ENCODE measurements around the gene PCMT1.

Gene PCMT1

GRCh38 chr6:149821492-149821891, 72.0 kb downstream of the PCMT1 start:
- Histone ChIP-seq H3K27me3 (ENCODE audit: insufficient read depth, low read length) (no peaks in the 10 kb centered on the region), H3K9ac (ENCODE audit: low read depth, low read length) (no peak overlapping the region), H3K4me3 (ENCODE audit: low read length) (no peak overlapping the region), H3K27ac (ENCODE audit: low read depth, low read length) (no peak overlapping the region), H3K4me1 (ENCODE audit: insufficient read depth, low read length) (no peaks in the 10 kb centered on the region), H3K36me3 (ENCODE audit: insufficient read depth, low read length) (no peaks in the 10 kb centered on the region), H3K9me3 (ENCODE audit: insufficient read depth, low read depth, low read length) (no peaks in the 10 kb centered on the region)
- 93% methylated on average over 1 of the region's 1 CpG for WGBS

- Histone ChIP-seq H3K4me1 (ENCODE audit: insufficient read depth, low read length) (no peaks in the 10 kb centered on the region), H3K4me3 (ENCODE audit: low read length) (no peak overlapping the region), H3K9ac (ENCODE audit: low read depth, low read length) (no peak overlapping the region), H3K9me3 (ENCODE audit: insufficient read depth, low read depth, low read length) (no peaks in the 10 kb centered on the region), H3K36me3 (ENCODE audit: insufficient read depth, low read length) (no peaks in the 10 kb centered on the region), H3K27me3 (ENCODE audit: insufficient read depth, low read length) (no peaks in the 10 kb centered on the region), H3K27ac (ENCODE audit: low read depth, low read length) (no peak overlapping the region)
- WGBS = 84% methylated on average over 4 of the region's 4 CpGs
Observed at GRCh38 chr6:149823013-149823412, 73.5 kb downstream of the PCMT1 start.

DNA sequence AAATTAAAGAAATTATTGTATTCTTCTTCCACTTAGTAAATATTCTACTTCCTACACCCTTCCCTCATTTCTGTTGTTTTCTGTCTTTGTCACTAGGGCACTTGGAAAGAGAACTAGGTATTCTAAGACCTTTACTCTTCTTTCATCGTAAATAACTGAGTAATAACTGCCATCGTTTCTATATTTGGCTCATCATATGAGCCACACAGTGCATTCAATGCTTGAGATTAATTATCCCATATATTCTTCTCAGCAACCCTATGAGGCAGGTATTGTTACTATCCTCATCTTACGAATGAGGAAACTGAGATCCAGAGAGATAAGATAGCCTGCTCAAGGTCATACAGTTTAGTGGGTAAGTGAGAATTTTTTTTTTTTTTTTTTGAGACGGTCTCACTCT, 75.8 kb downstream of the PCMT1 start:
- H3K4me3 ChIP-seq (ENCODE audit: low read length) = no peak overlapping the region
- no peaks in the 10 kb centered on the region for H3K27me3 ChIP-seq (ENCODE audit: insufficient read depth, low read length)
- no peaks in the 10 kb centered on the region for H3K36me3 ChIP-seq (ENCODE audit: insufficient read depth, low read length)
- 93% methylated on average over 4 of the region's 4 CpGs for WGBS
- H3K9ac ChIP-seq (ENCODE audit: low read depth, low read length) = no peak overlapping the region
- H3K27ac ChIP-seq (ENCODE audit: low read depth, low read length) = no peak overlapping the region
- H3K4me1 ChIP-seq (ENCODE audit: insufficient read depth, low read length) = no peaks in the 10 kb centered on the region
- no peaks in the 10 kb centered on the region for H3K9me3 ChIP-seq (ENCODE audit: insufficient read depth, low read depth, low read length)

DNA sequence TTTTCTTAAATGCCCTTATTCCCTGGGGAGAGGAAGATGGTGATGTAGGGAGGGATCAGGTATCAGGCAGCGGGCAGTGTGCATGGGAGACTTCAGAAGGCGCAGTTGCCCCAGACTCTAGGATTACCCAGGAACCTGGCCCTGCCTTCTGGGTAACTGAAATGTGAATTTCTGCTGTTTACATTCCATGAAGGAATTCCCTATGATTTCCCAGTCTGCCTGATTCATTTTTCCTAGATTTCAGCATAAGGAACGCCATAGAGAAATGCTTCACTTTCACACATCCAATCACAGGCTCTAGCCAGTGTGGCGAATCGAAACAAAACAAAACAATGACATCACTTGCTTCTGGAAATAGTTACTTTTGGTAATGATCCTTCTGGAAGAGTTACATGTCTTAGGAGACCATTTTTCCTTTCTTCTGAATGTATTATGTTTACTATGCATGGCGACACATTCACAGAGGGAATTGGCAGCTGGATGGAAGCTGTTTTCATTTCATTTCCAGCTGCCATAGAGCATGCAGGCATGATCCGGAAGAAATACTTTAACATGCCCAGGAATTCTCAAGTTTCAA, 81.3 kb downstream of the PCMT1 start:
- 92% methylated on average over 7 of the region's 7 CpGs for WGBS
- no peak overlapping the region for H3K9ac ChIP-seq (ENCODE audit: low read depth, low read length)
- H3K4me1 ChIP-seq (ENCODE audit: insufficient read depth, low read length) = no peaks in the 10 kb centered on the region
- H3K36me3 ChIP-seq (ENCODE audit: insufficient read depth, low read length) = no peaks in the 10 kb centered on the region
- no peak overlapping the region for H3K27ac ChIP-seq (ENCODE audit: low read depth, low read length)
- H3K27me3 ChIP-seq (ENCODE audit: insufficient read depth, low read length) = no peaks in the 10 kb centered on the region
- no peaks in the 10 kb centered on the region for H3K9me3 ChIP-seq (ENCODE audit: insufficient read depth, low read depth, low read length)
- H3K4me3 ChIP-seq (ENCODE audit: low read length) = no peak overlapping the region

- WGBS = 87% methylated on average over 5 of the region's 6 CpGs
- no peak overlapping the region for H3K4me3 ChIP-seq (ENCODE audit: low read length)
- H3K36me3 ChIP-seq (ENCODE audit: insufficient read depth, low read length) = no peaks in the 10 kb centered on the region
- H3K27me3 ChIP-seq (ENCODE audit: insufficient read depth, low read length) = no peaks in the 10 kb centered on the region
- H3K9ac ChIP-seq (ENCODE audit: low read depth, low read length) = no peak overlapping the region
- H3K4me1 ChIP-seq (ENCODE audit: insufficient read depth, low read length) = no peaks in the 10 kb centered on the region
- H3K9me3 ChIP-seq (ENCODE audit: insufficient read depth, low read depth, low read length) = no peaks in the 10 kb centered on the region
- H3K27ac ChIP-seq (ENCODE audit: low read depth, low read length) = no peak overlapping the region
Observed at GRCh38 chr6:149831308-149831820, 81.8 kb downstream of the PCMT1 start.

DNA sequence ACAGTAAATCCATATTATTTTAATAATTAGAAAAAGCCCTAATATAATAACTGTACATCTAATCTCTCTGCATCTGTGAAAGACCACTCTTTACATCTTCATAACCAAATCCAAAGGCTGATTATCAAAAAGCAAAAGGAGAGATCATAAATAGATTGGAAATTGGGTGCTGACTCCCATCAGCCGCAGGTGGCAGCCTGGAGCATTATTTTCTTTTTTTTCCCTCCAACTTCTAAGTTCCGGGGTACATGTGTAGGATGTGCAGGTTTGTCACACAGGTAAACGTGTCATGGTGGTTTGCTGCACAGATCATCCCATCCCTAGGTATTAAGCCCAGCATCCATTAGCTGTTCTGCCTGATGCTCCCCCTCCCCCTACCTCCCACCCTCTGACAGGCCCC, 84.1 kb downstream of the PCMT1 start:
- Histone ChIP-seq H3K9me3 (ENCODE audit: insufficient read depth, low read depth, low read length) (no peaks in the 10 kb centered on the region), H3K27ac (ENCODE audit: low read depth, low read length) (no peak overlapping the region), H3K4me3 (ENCODE audit: low read length) (no peak overlapping the region), H3K27me3 (ENCODE audit: insufficient read depth, low read length) (no peaks in the 10 kb centered on the region), H3K36me3 (ENCODE audit: insufficient read depth, low read length) (no peaks in the 10 kb centered on the region), H3K9ac (ENCODE audit: low read depth, low read length) (no peak overlapping the region), H3K4me1 (ENCODE audit: insufficient read depth, low read length) (no peaks in the 10 kb centered on the region)
- 89% methylated on average over 3 of the region's 3 CpGs for WGBS

- no peaks in the 10 kb centered on the region for H3K36me3 ChIP-seq (ENCODE audit: insufficient read depth, low read length)
Observed at GRCh38 chr6:149834513-149835481, 85.3 kb downstream of the PCMT1 start.

GRCh38 chr6:149840345-149841075, 91.0 kb downstream of the PCMT1 start:
- Histone ChIP-seq H3K36me3 (ENCODE audit: insufficient read depth, low read length) (no peaks in the 10 kb centered on the region), H3K4me1 (ENCODE audit: insufficient read depth, low read length) (no peaks in the 10 kb centered on the region), H3K4me3 (ENCODE audit: low read length) (no peak overlapping the region), H3K9me3 (ENCODE audit: insufficient read depth, low read depth, low read length) (no peaks in the 10 kb centered on the region), H3K9ac (ENCODE audit: low read depth, low read length) (no peak overlapping the region), H3K27me3 (ENCODE audit: insufficient read depth, low read length) (no peaks in the 10 kb centered on the region), H3K27ac (ENCODE audit: low read depth, low read length) (no peak overlapping the region)
- WGBS = 70% methylated on average over 8 of the region's 8 CpGs

More at GRCh38 chr6:149834513-149835481, 85.3 kb downstream of the PCMT1 start:
- no peaks in the 10 kb centered on the region for H3K27me3 ChIP-seq (ENCODE audit: insufficient read depth, low read length)
- WGBS = 43% methylated on average over 4 of the region's 5 CpGs
- H3K9ac ChIP-seq (ENCODE audit: low read depth, low read length) = no peak overlapping the region
- H3K4me3 ChIP-seq (ENCODE audit: low read length) = no peak overlapping the region
- H3K27ac ChIP-seq (ENCODE audit: low read depth, low read length) = no peak overlapping the region
- H3K9me3 ChIP-seq (ENCODE audit: insufficient read depth, low read depth, low read length) = no peaks in the 10 kb centered on the region
- no peaks in the 10 kb centered on the region for H3K4me1 ChIP-seq (ENCODE audit: insufficient read depth, low read length)

- 96% methylated on average over 7 of the region's 7 CpGs for WGBS
- H3K4me3 ChIP-seq (ENCODE audit: low read length) = no peak overlapping the region
Observed at GRCh38 chr6:149842331-149842730, 92.8 kb downstream of the PCMT1 start.

DNA sequence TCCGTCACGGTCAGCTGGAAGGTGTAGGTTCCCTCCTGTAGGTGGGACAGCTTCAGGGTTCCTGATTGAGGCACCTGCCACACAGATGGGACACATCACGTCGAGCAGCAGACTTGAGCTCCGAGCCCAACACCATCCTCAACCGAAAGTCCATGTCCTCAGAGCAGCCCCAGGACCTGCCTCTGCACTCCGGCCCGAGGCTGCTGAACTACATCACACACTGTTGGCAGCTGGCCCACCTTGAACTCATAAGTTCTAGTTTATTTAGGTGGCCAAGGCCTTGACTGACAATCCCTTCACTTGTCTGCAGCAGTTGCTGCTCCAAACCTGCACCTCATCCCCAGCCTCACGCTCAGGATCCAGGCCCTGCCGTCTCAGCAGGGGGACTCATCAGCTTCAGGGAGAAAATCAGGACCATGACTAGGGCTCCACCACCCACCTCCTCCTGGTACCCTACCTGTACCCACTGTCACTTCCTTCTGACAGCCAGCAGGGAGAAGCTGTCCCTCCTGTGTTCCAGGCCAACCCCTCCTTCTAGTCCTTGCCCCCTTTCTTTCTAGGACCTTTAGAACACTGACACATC, 93.6 kb downstream of the PCMT1 start:
- H3K27ac ChIP-seq (ENCODE audit: low read depth, low read length) = no peak overlapping the region
- H3K9me3 ChIP-seq (ENCODE audit: insufficient read depth, low read depth, low read length) = no peaks in the 10 kb centered on the region
- no peaks in the 10 kb centered on the region for H3K4me1 ChIP-seq (ENCODE audit: insufficient read depth, low read length)
- H3K4me3 ChIP-seq (ENCODE audit: low read length) = no peak overlapping the region
- H3K27me3 ChIP-seq (ENCODE audit: insufficient read depth, low read length) = no peaks in the 10 kb centered on the region
- 91% methylated on average over 10 of the region's 10 CpGs for WGBS
- no peak overlapping the region for H3K9ac ChIP-seq (ENCODE audit: low read depth, low read length)
- H3K36me3 ChIP-seq (ENCODE audit: insufficient read depth, low read length) = no peaks in the 10 kb centered on the region

More at GRCh38 chr6:149842331-149842730, 92.8 kb downstream of the PCMT1 start:
- no peak overlapping the region for H3K9ac ChIP-seq (ENCODE audit: low read depth, low read length)
- no peaks in the 10 kb centered on the region for H3K27me3 ChIP-seq (ENCODE audit: insufficient read depth, low read length)
- no peaks in the 10 kb centered on the region for H3K4me1 ChIP-seq (ENCODE audit: insufficient read depth, low read length)
- H3K27ac ChIP-seq (ENCODE audit: low read depth, low read length) = no peak overlapping the region
- no peaks in the 10 kb centered on the region for H3K36me3 ChIP-seq (ENCODE audit: insufficient read depth, low read length)
- no peaks in the 10 kb centered on the region for H3K9me3 ChIP-seq (ENCODE audit: insufficient read depth, low read depth, low read length)
